OCI-LY7 (cell line): ENCODE results near the gene MID1. TPM values are rescaled to one million over a fixed set of nuclear protein-coding genes. Genes with fewer than 3 reads are reported as not detected.

Experiments
- BruUV-seq: library from RNA; stranded (reverse); fragments of 400-500 nt; replicated peaks from 2 replicates; lab custom pipeline; 2021; lab: Mats Ljungman, UMichigan
- CTCF ChIA-PET: fragments of 300-600 bp; sonication (Branson Sonifier 250); formaldehyde crosslinking; loops from one replicate; lab custom pipeline; 2022; ENCODE audit warnings: antibody characterized with exemption; ENCODE audit not compliant: unreplicated experiment; lab: Charles Lee
- POLR2A ChIA-PET: fragments of 300-600 bp; sonication (Branson Sonifier 250); formaldehyde crosslinking; loops from one replicate; lab custom pipeline; 2022; ENCODE audit warnings: antibody characterized with exemption; lab: Charles Lee
- DNase-seq: peaks from one replicate; pipeline ENCODE4 v3.0.0-alpha.2; 2015; ENCODE audit warnings: low spot score
- H2AFZ ChIP-seq: fragments of 200-600 bp; sonication (generic), shearing (Covaris generic); 2 replicates; pipeline ENCODE4 v1.6.1; 2014; ENCODE audit warnings: mild to moderate bottlenecking, antibody characterized with exemption, low read length, moderate library complexity
- H3K27ac ChIP-seq: fragments of 200-600 bp; sonication (generic); 2 replicates; pipeline ENCODE4 v1.5.1; 2014; ENCODE audit warnings: mixed run types, low read depth, mild to moderate bottlenecking, moderate library complexity, low read length, inconsistent platforms; ENCODE audit not compliant: poor library complexity, severe bottlenecking
- H3K36me3 ChIP-seq: fragments of 200-600 bp; sonication (generic); 2 replicates; pipeline ENCODE4 v1.6.1; 2014; ENCODE audit warnings: mild to moderate bottlenecking, antibody characterized with exemption, low read length, moderate library complexity, mixed read lengths; ENCODE audit not compliant: insufficient read depth
- H3K4me1 ChIP-seq: fragments of 200-600 bp; sonication (generic); 2 replicates; pipeline ENCODE4 v1.5.1; 2014; ENCODE audit warnings: mild to moderate bottlenecking, low read length; ENCODE audit not compliant: insufficient read depth, poor library complexity, severe bottlenecking
- H3K4me2 ChIP-seq: fragments of 200-600 bp; sonication (generic); 2 replicates; pipeline ENCODE4 v1.6.1; 2014; ENCODE audit warnings: mild to moderate bottlenecking, low read length
- H3K4me3 ChIP-seq: fragments of 200-600 bp; sonication (generic); 2 replicates; pipeline ENCODE4 v1.5.1; 2014; ENCODE audit warnings: mild to moderate bottlenecking, low read depth, low read length; ENCODE audit not compliant: poor library complexity, severe bottlenecking
- H3K79me2 ChIP-seq: fragments of 200-600 bp; sonication (generic); 2 replicates; pipeline ENCODE4 v1.6.1; 2016; ENCODE audit warnings: low read depth, mild to moderate bottlenecking, low read length, moderate library complexity, mixed read lengths; ENCODE audit not compliant: insufficient read depth
- H3K9me2 ChIP-seq: fragments of 200-600 bp; sonication (generic); 2 replicates; pipeline ENCODE4 v1.6.1; 2016; ENCODE audit warnings: mild to moderate bottlenecking, low read length, mixed read lengths; ENCODE audit not compliant: insufficient read depth
- H3K9me3 ChIP-seq: fragments of 200-600 bp; sonication (generic); 2 replicates; pipeline ENCODE4 v1.6.1; 2014; ENCODE audit warnings: mild to moderate bottlenecking, mixed run types, low read length, mixed read lengths
- H4K20me1 ChIP-seq: fragments of 200-600 bp; sonication (generic); 2 replicates; pipeline ENCODE4 v1.6.1; 2014; ENCODE audit warnings: mild to moderate bottlenecking, antibody characterized with exemption, low read length, moderate library complexity, mixed read lengths; ENCODE audit not compliant: insufficient read depth
- EZH2phosphoT487 ChIP-seq: fragments of 200-600 bp; sonication (generic); IDR thresholded peaks from 2 replicates; pipeline ENCODE4 v1.6.1; 2018; ENCODE audit warnings: low read depth, borderline replicate concordance, mild to moderate bottlenecking, mixed run types, antibody characterized with exemption, low read length, moderate library complexity, mixed read lengths
- intact Hi-C: fragments of 100-400 bp; cut with micrococcal nuclease; formaldehyde crosslinking; loops from one replicate; pipeline ENCODE4 v1.10.0; 2022; ENCODE audit not compliant: unreplicated experiment
- total RNA-seq, 2 experiments: library from RNA; depleted of rRNA in 1 of 2; stranded (reverse); fragments of >200 nt in 1 of 2; shearing (Covaris generic) in 1 of 2; gene quantifications; 2 replicates each; pipeline ENCODE4 v1.2.3, GENCODE V29; 2014 to 2022
- TF ChIP-seq, protein P1 (sequence below): fragments of 200-600 bp; sonication (generic); conservative IDR thresholded peaks from 2 replicates; pipeline ENCODE4 v1.5.1; 2014; ENCODE audit warnings: mild to moderate bottlenecking, antibody characterized with exemption, low read length, moderate library complexity, mixed read lengths

Gene MID1
- total RNA-seq, 2 experiments from 2014 or later = 0.76 to 1.0 TPM

DNA sequence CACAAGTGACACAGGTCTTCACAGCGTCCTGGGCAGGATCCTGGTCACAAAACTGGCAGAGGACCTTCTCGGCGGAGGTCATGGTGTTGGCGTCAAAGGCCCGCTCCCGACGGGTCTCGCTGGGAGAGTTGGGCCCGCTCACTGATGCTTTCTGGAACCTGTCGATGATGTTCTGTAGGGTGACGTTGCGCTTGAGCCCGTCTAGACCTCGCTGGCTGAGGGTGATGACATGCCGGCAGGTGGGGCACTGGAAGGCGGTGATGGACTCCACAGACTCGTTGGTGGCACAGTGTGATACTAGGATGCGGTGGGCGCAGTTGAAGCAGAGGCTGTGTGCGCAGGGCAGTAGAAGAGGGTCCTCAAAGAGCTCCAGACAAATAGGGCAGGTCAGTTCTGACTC, 53.2 kb downstream of the MID1 start:
- TF ChIP-seq, protein P1, sequence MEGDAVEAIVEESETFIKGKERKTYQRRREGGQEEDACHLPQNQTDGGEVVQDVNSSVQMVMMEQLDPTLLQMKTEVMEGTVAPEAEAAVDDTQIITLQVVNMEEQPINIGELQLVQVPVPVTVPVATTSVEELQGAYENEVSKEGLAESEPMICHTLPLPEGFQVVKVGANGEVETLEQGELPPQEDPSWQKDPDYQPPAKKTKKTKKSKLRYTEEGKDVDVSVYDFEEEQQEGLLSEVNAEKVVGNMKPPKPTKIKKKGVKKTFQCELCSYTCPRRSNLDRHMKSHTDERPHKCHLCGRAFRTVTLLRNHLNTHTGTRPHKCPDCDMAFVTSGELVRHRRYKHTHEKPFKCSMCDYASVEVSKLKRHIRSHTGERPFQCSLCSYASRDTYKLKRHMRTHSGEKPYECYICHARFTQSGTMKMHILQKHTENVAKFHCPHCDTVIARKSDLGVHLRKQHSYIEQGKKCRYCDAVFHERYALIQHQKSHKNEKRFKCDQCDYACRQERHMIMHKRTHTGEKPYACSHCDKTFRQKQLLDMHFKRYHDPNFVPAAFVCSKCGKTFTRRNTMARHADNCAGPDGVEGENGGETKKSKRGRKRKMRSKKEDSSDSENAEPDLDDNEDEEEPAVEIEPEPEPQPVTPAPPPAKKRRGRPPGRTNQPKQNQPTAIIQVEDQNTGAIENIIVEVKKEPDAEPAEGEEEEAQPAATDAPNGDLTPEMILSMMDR = no peak
- TF ChIP-seq EZH2phosphoT487 = no peak
- no peaks in the 10 kb centered on the region for H3K9me3 ChIP-seq
- POLR2A ChIA-PET = interaction anchor here (0.5 kb wide), 1 partner anchor 73 kb away, joined by 3 read pairs; no protein-coding TSS in a partner anchor
- H3K36me3 ChIP-seq = no peaks in the 10 kb centered on the region
- no peaks in the 10 kb centered on the region for H3K79me2 ChIP-seq
- intact Hi-C loops = no loop called here
- BruUV-seq = no TSS peak
- H3K9me2 ChIP-seq = no peaks in the 10 kb centered on the region
- H3K4me3 ChIP-seq = no peak overlapping the region
- no peak overlapping the region for H2AFZ ChIP-seq
- no peaks in the 10 kb centered on the region for H4K20me1 ChIP-seq
- no peak for DNase-seq
- H3K4me1 ChIP-seq = no peaks in the 10 kb centered on the region
- CTCF ChIA-PET = no interaction called here
- no peak overlapping the region for H3K4me2 ChIP-seq
- no peak overlapping the region for H3K27ac ChIP-seq

DNA sequence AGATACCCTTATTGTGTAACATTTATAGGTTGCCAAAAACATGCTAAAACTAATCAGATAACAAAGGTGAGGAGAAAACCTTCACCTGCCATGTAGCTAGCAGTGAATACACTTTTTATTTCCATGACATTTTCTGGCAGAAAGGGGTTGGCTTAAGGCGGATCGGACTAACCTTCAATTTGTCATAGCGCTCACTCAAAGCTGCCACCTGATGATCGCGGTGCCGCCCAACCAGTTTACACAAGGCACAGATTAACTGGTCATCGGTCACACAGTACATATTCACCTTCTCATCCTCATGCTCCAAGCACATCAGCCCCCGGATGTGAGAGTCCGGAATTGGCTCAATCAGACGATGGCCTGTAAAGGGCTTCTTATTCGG, 53.7 kb downstream of the MID1 start:
- no peaks in the 10 kb centered on the region for H4K20me1 ChIP-seq
- BruUV-seq = no TSS peak
- TF ChIP-seq, protein P1 = no peak
- TF ChIP-seq EZH2phosphoT487 = no peak
- no peaks in the 10 kb centered on the region for H3K4me1 ChIP-seq
- intact Hi-C loops = no loop called here
- H3K9me3 ChIP-seq = no peaks in the 10 kb centered on the region
- H3K36me3 ChIP-seq = no peaks in the 10 kb centered on the region
- H3K4me2 ChIP-seq = no peak overlapping the region
- no peak overlapping the region for H3K27ac ChIP-seq
- H3K9me2 ChIP-seq = no peaks in the 10 kb centered on the region
- no peak overlapping the region for H2AFZ ChIP-seq
- CTCF ChIA-PET = no interaction called here
- H3K79me2 ChIP-seq = no peaks in the 10 kb centered on the region
- no peak for DNase-seq
- POLR2A ChIA-PET = no interaction called here
- no peak overlapping the region for H3K4me3 ChIP-seq

DNA sequence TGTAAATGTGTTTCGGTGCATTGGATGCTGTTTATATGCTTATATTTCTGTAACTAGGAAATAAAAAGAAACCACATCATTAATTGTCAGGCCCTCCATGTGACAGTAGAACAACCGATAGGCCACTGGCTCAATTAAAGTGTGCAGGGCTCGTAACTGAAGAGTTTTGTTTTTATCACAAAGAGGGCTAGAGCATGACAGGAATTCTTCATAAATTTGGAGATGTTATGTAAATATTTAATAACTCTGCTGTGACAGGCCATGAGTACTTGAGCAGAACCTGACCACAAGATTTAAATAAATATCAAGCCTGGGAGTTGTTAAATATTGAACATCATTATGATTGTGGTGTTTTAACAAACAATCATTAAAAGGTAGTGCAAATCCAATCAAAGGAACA, 55.9 kb downstream of the MID1 start:
- ChIA-PET CTCF (no interaction called here), POLR2A (no interaction called here)
- Histone ChIP-seq H4K20me1 (no peaks in the 10 kb centered on the region), H3K79me2 (no peaks in the 10 kb centered on the region), H3K9me2 (no peaks in the 10 kb centered on the region), H3K4me1 (no peaks in the 10 kb centered on the region), H3K27ac (no peak overlapping the region), H3K36me3 (no peaks in the 10 kb centered on the region), H3K9me3 (no peaks in the 10 kb centered on the region), H3K4me3 (no peak overlapping the region), H3K4me2 (no peak overlapping the region), H2AFZ (no peak overlapping the region)
- no peak for TF ChIP-seq EZH2phosphoT487
- TF ChIP-seq, protein P1 = no peak
- BruUV-seq = no TSS peak
- DNase-seq = no peak
- intact Hi-C loops = no loop called here
